Fibroblast of pulmonary artery (primary cell): ENCODE measurements around the gene GCSAM.
A peak's percentile ranks its signal among the peaks of the same experiment; 100 is the strongest.

Experiments used
- DNase-seq: peaks from one replicate; pipeline ENCODE4 v3.0.0-alpha.2; 2010; ENCODE audit warnings: low read depth
- H3K4me3 ChIP-seq: replicated peaks from 2 replicates; pipeline ENCODE4 v1.5.1; 2011; ENCODE audit warnings: low read depth, mild to moderate bottlenecking, control low read depth, low read length, moderate library complexity
- TF ChIP-seq, protein P1 (sequence below): IDR thresholded peaks from 2 replicates; pipeline ENCODE4 v1.5.1; 2011; ENCODE audit warnings: mild to moderate bottlenecking, control low read depth, low read length, inconsistent platforms; ENCODE audit errors: missing control alignments

Gene GCSAM

DNA sequence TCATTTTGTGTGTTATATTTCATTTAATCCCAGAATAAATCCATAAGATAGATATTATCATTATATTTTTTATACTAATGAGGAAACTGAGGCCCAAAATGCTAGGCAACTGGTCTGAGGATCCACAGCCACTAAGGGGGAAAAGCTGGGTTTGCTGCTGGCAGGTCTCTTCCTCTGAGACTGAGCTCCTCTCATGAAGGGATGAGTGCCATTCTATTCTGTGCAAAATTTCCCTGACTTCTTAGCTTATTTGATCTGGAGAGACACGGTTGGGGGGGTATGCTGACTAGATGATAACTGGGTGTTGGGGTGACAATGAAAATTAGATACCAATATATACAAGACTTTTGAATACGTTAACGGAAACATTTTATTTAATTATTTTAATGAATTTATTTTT is 1.9 kb downstream of the GCSAM start:
- H3K4me3 ChIP-seq = no peak overlapping the region
- no peak for DNase-seq
- TF ChIP-seq, protein P1, sequence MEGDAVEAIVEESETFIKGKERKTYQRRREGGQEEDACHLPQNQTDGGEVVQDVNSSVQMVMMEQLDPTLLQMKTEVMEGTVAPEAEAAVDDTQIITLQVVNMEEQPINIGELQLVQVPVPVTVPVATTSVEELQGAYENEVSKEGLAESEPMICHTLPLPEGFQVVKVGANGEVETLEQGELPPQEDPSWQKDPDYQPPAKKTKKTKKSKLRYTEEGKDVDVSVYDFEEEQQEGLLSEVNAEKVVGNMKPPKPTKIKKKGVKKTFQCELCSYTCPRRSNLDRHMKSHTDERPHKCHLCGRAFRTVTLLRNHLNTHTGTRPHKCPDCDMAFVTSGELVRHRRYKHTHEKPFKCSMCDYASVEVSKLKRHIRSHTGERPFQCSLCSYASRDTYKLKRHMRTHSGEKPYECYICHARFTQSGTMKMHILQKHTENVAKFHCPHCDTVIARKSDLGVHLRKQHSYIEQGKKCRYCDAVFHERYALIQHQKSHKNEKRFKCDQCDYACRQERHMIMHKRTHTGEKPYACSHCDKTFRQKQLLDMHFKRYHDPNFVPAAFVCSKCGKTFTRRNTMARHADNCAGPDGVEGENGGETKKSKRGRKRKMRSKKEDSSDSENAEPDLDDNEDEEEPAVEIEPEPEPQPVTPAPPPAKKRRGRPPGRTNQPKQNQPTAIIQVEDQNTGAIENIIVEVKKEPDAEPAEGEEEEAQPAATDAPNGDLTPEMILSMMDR = no peak

DNA sequence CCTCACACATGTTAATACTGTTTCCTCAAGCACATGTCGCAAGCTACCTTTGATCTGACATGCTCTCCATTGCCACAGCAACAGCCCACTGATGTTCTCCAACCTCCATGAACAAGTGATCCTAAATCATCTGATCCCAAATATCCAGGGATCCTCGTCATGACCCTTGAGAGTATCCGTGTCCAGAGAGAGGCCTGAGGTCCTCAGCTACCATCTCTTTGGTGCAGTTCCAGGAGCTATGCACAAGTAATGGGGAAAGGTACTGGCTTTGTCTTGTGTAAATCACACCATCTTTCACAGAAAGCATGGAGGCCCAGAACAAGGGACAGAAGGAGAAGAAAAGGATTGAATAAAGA is 2.4 kb downstream of the GCSAM start:
- no peak overlapping the region for H3K4me3 ChIP-seq
- TF ChIP-seq, protein P1 = no peak
- no peak for DNase-seq

DNA sequence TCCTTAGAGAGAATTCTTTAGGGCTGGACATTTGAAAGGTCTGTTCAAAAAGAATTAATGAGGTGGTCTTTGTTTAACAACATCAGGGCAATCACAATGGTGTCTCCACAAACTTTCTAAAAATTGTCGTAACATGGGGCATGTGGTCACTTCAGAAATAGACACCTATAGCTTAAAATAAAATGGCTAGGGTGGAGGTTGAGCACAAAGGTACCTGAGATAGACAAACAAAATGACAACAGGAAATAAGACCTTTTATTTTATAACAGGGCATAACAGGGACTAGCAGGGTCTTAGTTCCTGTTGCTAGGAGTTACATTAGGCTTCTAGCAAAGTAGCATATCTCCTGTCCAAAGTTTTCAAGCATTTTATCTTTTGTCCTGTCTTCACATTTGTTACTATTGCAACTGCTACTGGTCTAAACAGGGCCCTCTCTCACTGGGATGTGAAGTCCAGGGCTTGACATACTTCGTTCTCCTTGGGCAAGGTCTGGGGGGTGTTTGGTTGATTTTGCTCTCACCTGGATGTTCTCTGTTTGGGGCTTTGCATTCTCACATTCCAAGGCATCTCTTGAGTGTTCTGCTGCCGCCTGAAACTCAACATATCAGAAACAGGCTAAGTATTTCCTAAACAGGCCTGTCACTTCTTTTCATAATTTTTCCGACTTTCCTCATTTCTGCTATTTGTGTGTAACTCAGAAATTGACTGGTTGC is 3.0 kb downstream of the GCSAM start:
- H3K4me3 ChIP-seq = no peak overlapping the region
- no peak for DNase-seq
- TF ChIP-seq, protein P1 = no peak

DNA sequence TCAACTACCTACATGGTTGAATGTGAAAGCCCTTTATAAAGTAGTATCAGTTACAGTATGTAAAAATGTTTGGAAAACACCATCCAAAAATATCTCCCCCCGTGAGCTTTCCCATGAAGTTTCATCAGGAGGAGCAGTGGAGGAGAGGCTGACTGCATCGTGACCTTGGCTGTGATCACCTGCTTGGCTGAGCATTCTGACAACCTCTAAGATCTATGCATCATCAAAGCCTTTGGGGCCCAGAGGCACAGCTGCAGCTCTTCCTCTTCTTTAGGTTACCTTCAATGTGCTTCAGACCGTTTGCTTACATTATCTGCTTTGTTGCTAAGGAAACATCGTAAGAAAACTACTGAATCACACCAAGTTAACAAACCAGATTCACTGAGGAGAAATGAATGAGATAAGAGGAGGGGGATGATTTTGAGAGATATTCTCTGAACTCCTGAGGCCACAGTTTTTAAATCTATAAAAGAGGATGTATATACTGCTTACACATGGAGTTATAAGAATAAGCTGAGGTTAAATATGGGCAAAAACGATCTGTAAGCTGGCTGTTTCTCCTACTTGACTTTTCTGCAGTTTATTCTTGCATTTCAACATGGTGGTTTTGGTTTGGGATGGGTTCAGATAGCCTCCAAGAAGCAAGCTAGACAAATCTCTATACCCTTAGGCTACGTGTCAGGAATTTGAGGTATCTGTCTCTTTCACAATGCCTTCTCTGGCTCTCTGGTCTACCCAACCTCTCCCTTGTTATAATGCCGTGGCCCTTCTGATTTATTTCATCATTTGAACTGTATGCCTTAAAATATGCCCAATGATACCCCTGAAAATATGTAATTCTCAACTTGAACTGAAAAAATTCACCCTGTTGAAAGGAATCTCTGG is 4.0 kb downstream of the GCSAM start:
- TF ChIP-seq, protein P1 = no peak
- H3K4me3 ChIP-seq = no peak overlapping the region
- peak; percentile 10 for DNase-seq

DNA sequence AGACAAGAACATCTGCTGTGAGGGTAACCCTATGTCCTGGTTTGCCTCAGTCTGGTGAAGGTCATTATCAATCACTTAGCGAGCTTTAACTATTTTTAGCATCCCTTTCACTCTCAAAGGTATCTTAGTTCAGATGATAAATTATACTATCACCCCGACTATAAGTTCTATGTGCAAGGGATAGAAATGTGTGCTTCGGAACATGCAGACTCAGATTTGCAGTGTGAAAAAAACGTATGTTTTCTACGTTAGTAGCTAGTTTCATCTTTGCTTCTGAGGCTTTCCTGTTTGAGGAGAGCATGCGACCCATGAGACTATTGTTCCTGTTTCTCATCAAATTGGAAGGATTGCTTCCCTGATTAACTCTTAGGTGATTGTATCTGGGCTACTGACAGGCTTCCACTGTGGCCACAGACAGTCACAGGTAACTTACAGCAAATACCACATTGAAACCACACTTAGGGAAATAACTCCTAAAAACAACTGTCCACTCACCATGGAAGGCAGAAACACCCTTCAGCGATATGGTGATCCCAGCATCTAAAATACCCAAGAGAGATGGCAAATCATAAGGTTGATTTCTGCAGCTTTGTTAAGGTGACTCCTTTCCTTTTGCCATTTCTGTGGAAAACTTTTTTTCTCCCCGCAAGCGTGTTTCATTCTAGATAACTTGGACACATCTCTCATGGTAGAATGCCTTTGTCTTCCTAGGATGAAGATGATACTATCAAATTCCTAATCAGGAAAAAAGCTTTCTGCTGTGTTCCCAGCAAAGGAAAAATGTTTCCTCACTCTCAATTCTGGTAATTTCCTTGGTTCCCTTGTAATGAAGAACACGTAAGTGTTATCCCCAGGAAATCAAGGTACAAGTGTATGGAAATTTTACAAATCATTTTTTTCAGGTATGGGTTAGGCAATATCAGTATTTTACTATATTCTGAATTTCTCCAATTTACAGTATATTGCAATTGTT is 5.2 kb downstream of the GCSAM start:
- no peak overlapping the region for H3K4me3 ChIP-seq
- TF ChIP-seq, protein P1 = no peak
- no peak for DNase-seq

DNA sequence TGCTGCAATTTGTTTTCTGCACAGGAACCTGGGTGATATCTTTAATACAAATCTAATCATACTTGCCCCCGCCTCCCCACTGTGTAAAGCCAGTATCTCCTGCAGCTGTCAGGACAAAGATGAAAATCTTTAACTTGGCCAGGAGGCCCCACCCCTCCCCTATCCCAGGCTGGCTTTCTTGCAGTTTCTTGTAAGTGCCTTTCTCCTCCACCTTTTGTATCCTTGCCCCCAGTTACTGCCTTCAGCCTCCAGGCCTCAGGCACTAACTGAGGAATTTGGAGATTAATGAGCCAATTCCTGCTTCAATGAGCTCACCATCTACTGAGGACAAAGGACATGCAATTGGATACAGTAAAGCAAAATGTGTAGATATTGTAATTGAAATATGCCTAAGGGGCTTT is 6.5 kb downstream of the GCSAM start:
- no peak for DNase-seq
- H3K4me3 ChIP-seq = no peak overlapping the region
- TF ChIP-seq, protein P1 = no peak
